Stimulated activated CD4-positive, alpha-beta T cell treated with anti-CD3 and anti-CD28 coated beads, Interleukin-2, amount 100 ng/mL, for 4 hours (primary cell): Measurements from ENCODE around the gene C3orf22.
"Not testable (repeated sequence)": the region's sequence is repeated elsewhere in the genome, so short reads cannot be mapped to it uniquely, and the experiment has no call there.

Source experiments
- DNase-seq: peaks from one replicate; pipeline ENCODE4 v3.0.0-alpha.2; 2020; ENCODE audit warnings: low read depth

C3orf22 gene

GRCh38 chr3:126558336-126559071, at the start of gene C3orf22:
C3orf22 (minus strand) TSS chr3:126558932; CDS start chr3:126553390, 5,542 bp downstream.
- no peak for DNase-seq

GRCh38 chr3:126607214-126607908, 48.6 kb upstream of the C3orf22 start:
- no peak for DNase-seq

GRCh38 chr3:126606001-126606400, 47.3 kb upstream of the C3orf22 start:
- DNase-seq, result no peak

- no peak for DNase-seq
Observed at GRCh38 chr3:126604691-126605090, 46.0 kb upstream of the C3orf22 start.

GRCh38 chr3:126599101-126599500, 40.4 kb upstream of the C3orf22 start:
- no peak for DNase-seq

GRCh38 chr3:126595479-126595878, 36.7 kb upstream of the C3orf22 start:
- not testable (repeated sequence) for DNase-seq

GRCh38 chr3:126591515-126591914, 32.8 kb upstream of the C3orf22 start:
- not testable (repeated sequence) for DNase-seq

- no peak for DNase-seq
Observed at GRCh38 chr3:126582311-126582710, 23.6 kb upstream of the C3orf22 start.

- no peak for DNase-seq
Observed at GRCh38 chr3:126581569-126581968, 22.8 kb upstream of the C3orf22 start.

- no peak for DNase-seq
Observed at GRCh38 chr3:126580746-126581145, 22.0 kb upstream of the C3orf22 start.

GRCh38 chr3:126578702-126579101, 20.0 kb upstream of the C3orf22 start:
- no peak for DNase-seq

GRCh38 chr3:126577261-126577660, 18.5 kb upstream of the C3orf22 start:
- no peak for DNase-seq

- no peak for DNase-seq
Observed at GRCh38 chr3:126573492-126574117, 14.9 kb upstream of the C3orf22 start.

GRCh38 chr3:126571078-126571477, 12.3 kb upstream of the C3orf22 start:
- no peak for DNase-seq

- DNase-seq, result no peak
Observed at GRCh38 chr3:126570103-126570541, 11.4 kb upstream of the C3orf22 start.

GRCh38 chr3:126569390-126569975, 10.8 kb upstream of the C3orf22 start:
- DNase-seq, result no peak

GRCh38 chr3:126568776-126569342, 10.1 kb upstream of the C3orf22 start:
- no peak for DNase-seq

GRCh38 chr3:126567696-126568438, 9.1 kb upstream of the C3orf22 start:
- no peak for DNase-seq

- no peak for DNase-seq
Observed at GRCh38 chr3:126562737-126563276, 4.1 kb upstream of the C3orf22 start.

GRCh38 chr3:126557761-126558160, 971 bp downstream of the C3orf22 start:
- DNase-seq, result no peak

- DNase-seq, result no peak
Observed at GRCh38 chr3:126557415-126557745, 1.4 kb downstream of the C3orf22 start.
